Measurements from ENCODE around the gene LRRIQ4. TPM values are rescaled to one million over a fixed set of nuclear protein-coding genes. Genes with fewer than 3 reads are reported as not detected.

The LRRIQ4 gene
- total RNA-seq, 3 donors from 2014 or later (not counting 1 experiment from before 2014, with no cell fraction given) = not detected

GRCh38 chr3:169886671-169887070, 74.0 kb downstream of the LRRIQ4 start:
- Mint-ChIP-seq H3K4me3 (no peak overlapping the region), H3K27ac (no peak overlapping the region), H3K27me3 (ENCODE audit: low read depth in 2 of 2) (peaks cover 2 to 11% of the 10 kb centered on the region in 2 donors), H3K9me3 (no peaks in the 10 kb centered on the region), H3K36me3 (no peaks in the 10 kb centered on the region), H3K4me1 (no peaks in the 10 kb centered on the region)
- no peak overlapping the region for H3K27ac ChIP-seq (ENCODE audit: low read length)
- H3K4me1 ChIP-seq (ENCODE audit: control insufficient read depth, insufficient read depth, low read length) = no peaks in the 10 kb centered on the region
- DNase-seq = no peak
- no peaks in the 10 kb centered on the region for H3K27me3 ChIP-seq (ENCODE audit: control insufficient read depth, insufficient read depth, low read length)
- no peaks in the 10 kb centered on the region for H3K9me3 ChIP-seq (ENCODE audit: control insufficient read depth, insufficient read depth, low read length)
- WGBS (ENCODE audit: insufficient coverage) = 90% methylated on average over 5 of the region's 5 CpGs
- TF ChIP-seq CTCF (IDR thresholded peaks at IDR 0.05) = no peak
- H3K36me3 ChIP-seq (ENCODE audit: control insufficient read depth, insufficient read depth, low read length) = no peaks in the 10 kb centered on the region
- intact Hi-C loops (cut with micrococcal nuclease) = no loop called here
- no peak overlapping the region for H3K4me3 ChIP-seq (ENCODE audit: low read length)
- ATAC-seq = no peak

Other genes starting within 250 kb of the LRRIQ4 start
- gene MECOM, start 149.2 kb upstream of the LRRIQ4 start, total RNA-seq = under 1 TPM in 1 of 3 donors, not detected in 2; 0.14 TPM
- gene TERC, start 47.8 kb upstream of the LRRIQ4 start, total RNA-seq = 1 to 10 TPM in 2 of 3 donors, under 1 TPM in 1; 0.92 to 2.7 (median 1.3) TPM
- under 1 TPM in 1 of 3 donors, not detected in 2; 0.68 TPM for gene ACTRT3, start 43.3 kb upstream of the LRRIQ4 start, total RNA-seq
- 10 to 100 TPM; 19.5 to 29.9 (median 29.2) TPM for gene MYNN, start 39.5 kb upstream of the LRRIQ4 start, total RNA-seq
- 1 to 10 TPM in 1 of 3 donors, under 1 TPM in 2; 0.45 to 1.0 (median 0.48) TPM for gene LRRC34, start within 50 bp of the LRRIQ4 start, total RNA-seq
- not detected for gene LRRC31, start 57.1 kb downstream of the LRRIQ4 start, total RNA-seq
- gene SAMD7, start 98.7 kb downstream of the LRRIQ4 start, total RNA-seq = not detected
- gene SEC62, start 153.9 kb downstream of the LRRIQ4 start, total RNA-seq = 10 to 100 TPM; 83.3 to 88.5 (median 86.6) TPM
- gene GPR160, start 225.1 kb downstream of the LRRIQ4 start, total RNA-seq = 1 to 10 TPM; 1.8 to 5.5 (median 3.8) TPM